HepG2 (cell line): ENCODE data around the gene RPUSD4. TPM values are rescaled to one million over a fixed set of nuclear protein-coding genes. Genes with fewer than 3 reads are reported as not detected.

Source experiments
- CEBPG ChIP-seq: IDR thresholded peaks from 2 replicates; pipeline ENCODE4 v1.6.1; 2016
- EEA1 ChIP-seq: sonication (generic); formaldehyde crosslinking; IDR thresholded peaks from 2 replicates; pipeline ENCODE4 v1.5.1; 2020; ENCODE audit warnings: mild to moderate bottlenecking, missing genetic modification reagents, borderline replicate concordance
- GATAD2A ChIP-seq: IDR thresholded peaks from 2 replicates; pipeline ENCODE4 v1.6.1; 2016
- HNRNPL ChIP-seq: fragments of 200-400 bp; formaldehyde crosslinking; IDR thresholded peaks from 2 replicates; pipeline ENCODE4 v1.6.1; 2017; ENCODE audit warnings: mild to moderate bottlenecking, low read depth, low read length
- MTF1 ChIP-seq: sonication (generic); formaldehyde crosslinking; IDR thresholded peaks from 2 replicates; pipeline ENCODE4 v1.5.0; 2020; ENCODE audit warnings: missing genetic modification reagents
- NRL ChIP-seq: sonication (generic); formaldehyde crosslinking; IDR thresholded peaks from 2 replicates; pipeline ENCODE4 v1.5.0; 2020; ENCODE audit warnings: missing genetic modification reagents, mild to moderate bottlenecking, moderate library complexity, borderline replicate concordance
- RARG ChIP-seq: sonication (generic); formaldehyde crosslinking; IDR thresholded peaks from 2 replicates; pipeline ENCODE4 v1.4.0; 2020; ENCODE audit warnings: low read depth, mild to moderate bottlenecking, missing genetic modification reagents
- REPIN1 ChIP-seq: sonication (generic); formaldehyde crosslinking; IDR thresholded peaks from 2 replicates; pipeline ENCODE4 v1.8.0; 2022; ENCODE audit warnings: missing genetic modification reagents, low read depth, mild to moderate bottlenecking, borderline replicate concordance
- SMC3 ChIP-seq: IDR thresholded peaks from 2 replicates; pipeline ENCODE4 v1.6.1; 2011; ENCODE audit warnings: low read length, improper control_type of control experiment
- SNRNP70 ChIP-seq: fragments of 200-400 bp; formaldehyde crosslinking; IDR thresholded peaks from 2 replicates; pipeline ENCODE4 v1.6.1; 2017; ENCODE audit warnings: mild to moderate bottlenecking, low read depth, low read length, moderate library complexity
- THYN1 ChIP-seq: sonication (generic); formaldehyde crosslinking; IDR thresholded peaks from 2 replicates; pipeline ENCODE4 v1.8.1; 2023; ENCODE audit warnings: low read depth, mild to moderate bottlenecking, moderate library complexity, missing genetic modification reagents, borderline replicate concordance
- TSC22D2 ChIP-seq: sonication (generic); formaldehyde crosslinking; IDR thresholded peaks from 2 replicates; pipeline ENCODE4 v1.5.1; 2020; ENCODE audit warnings: missing genetic modification reagents, mild to moderate bottlenecking, borderline replicate concordance
- ZBTB21 ChIP-seq: sonication (generic); formaldehyde crosslinking; IDR thresholded peaks from 2 replicates; pipeline ENCODE4 v1.4.0; 2020; ENCODE audit warnings: missing genetic modification reagents
- ZMYM2 ChIP-seq: sonication (generic); formaldehyde crosslinking; IDR thresholded peaks from 2 replicates; pipeline ENCODE4 v1.8.0; 2022; ENCODE audit warnings: mild to moderate bottlenecking, missing genetic modification reagents
- ZNF205 ChIP-seq: IDR thresholded peaks from 2 replicates; pipeline ENCODE4 v1.6.1; 2018; ENCODE audit warnings: missing biosample characterization, missing genetic modification reagents
- ZNF644 ChIP-seq: IDR thresholded peaks from 2 replicates; pipeline ENCODE4 v1.6.1; 2016; ENCODE audit warnings: low read depth
- ZNF75D ChIP-seq: sonication (generic); formaldehyde crosslinking; IDR thresholded peaks from 2 replicates; pipeline ENCODE4 v1.8.1; 2023; ENCODE audit warnings: missing genetic modification reagents, mild to moderate bottlenecking, borderline replicate concordance
- polyA plus RNA-seq, 8 experiments: library from polyadenylated mRNA; depleted of rRNA in 3 of 8; stranded (reverse) in 7 of 8; unstranded in 1 of 8; fragments of >200 nt; fragmentation: Illumina TruSeq in 4 of 8; extraction: Trizol in 4 of 8; gene quantifications; 2 replicates each; pipeline versions ENCODE4 v1.2.1 to v1.2.3, GENCODE V29; 2011 to 2016; ENCODE audit warnings: low read depth in 4 of 8, missing spikeins in 1 of 8, mixed read lengths in 1 of 8; ENCODE audit not compliant: insufficient read depth in 1 of 8
- total RNA-seq, 5 experiments: library from RNA; depleted of rRNA; stranded (reverse); fragments of >200 nt; fragmentation: Illumina TruSeq; extraction: Trizol; gene quantifications; 2 replicates each; pipeline ENCODE4 v1.2.3, GENCODE V29; 2016; ENCODE audit warnings: low read depth in 1 of 5
- TF ChIP-seq, protein P1 (sequence below): sonication (generic); formaldehyde crosslinking; IDR thresholded peaks from 2 replicates; pipeline ENCODE4 v1.4.0; 2020; ENCODE audit warnings: missing genetic modification reagents
- TF ChIP-seq, protein P2 (sequence below): sonication (generic); formaldehyde crosslinking; IDR thresholded peaks from 2 replicates; pipeline ENCODE4 v1.4.0; 2020; ENCODE audit warnings: mild to moderate bottlenecking, missing genetic modification reagents
- TF ChIP-seq, protein P3 (sequence below): sonication (generic); formaldehyde crosslinking; IDR thresholded peaks from 2 replicates; pipeline ENCODE4 v1.9.0; 2022; ENCODE audit warnings: low read depth, missing genetic modification reagents
- TF ChIP-seq, protein P4 (sequence below): IDR thresholded peaks from 2 replicates; pipeline ENCODE4 v1.4.0; 2020; ENCODE audit warnings: mild to moderate bottlenecking, missing genetic modification reagents
- TF ChIP-seq, protein P5 (sequence below): sonication (generic); formaldehyde crosslinking; IDR thresholded peaks from 2 replicates; pipeline ENCODE4 v1.8.0; 2022; ENCODE audit warnings: low read depth, missing genetic modification reagents

Gene RPUSD4
- total and polyA plus RNA-seq, 2 of the 13 experiments (the other 11 are each of a cell fraction or from before 2014, with no cell fraction given): 45.0 to 52.9 TPM

DNA sequence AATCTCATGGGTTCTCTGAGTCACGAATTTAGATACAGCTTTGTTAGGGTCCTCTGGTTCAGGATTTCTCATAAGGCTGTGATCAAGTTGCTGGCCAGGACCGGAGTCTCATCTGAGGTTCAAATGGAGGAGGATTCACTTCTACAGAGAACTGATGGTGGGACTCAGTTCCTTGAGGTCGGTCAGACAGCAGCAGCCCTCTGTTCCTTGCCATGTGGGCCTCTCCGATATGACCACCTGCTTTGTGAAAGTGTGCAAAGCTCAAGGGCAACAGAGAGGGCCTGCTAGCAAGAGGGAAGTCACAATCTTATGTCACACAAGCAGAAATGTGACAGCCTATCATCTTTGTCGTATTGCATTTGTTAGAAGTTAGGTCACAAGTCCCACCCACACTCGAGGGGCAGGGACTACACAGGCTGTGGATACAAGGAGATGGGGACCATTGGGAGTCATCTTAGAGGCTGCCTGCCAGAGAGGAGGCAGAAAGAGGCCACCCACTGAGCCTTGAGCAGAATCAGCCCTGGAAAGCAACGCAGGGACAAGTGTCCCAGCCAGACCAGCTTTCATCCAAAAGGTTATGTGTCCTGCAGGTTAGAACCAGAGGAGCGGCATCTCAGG, 34.5 kb downstream of the RPUSD4 start (continued):
- TF ChIP-seq SMC3 (no peak), CEBPG (no peak), ZBTB21 (CRISPR knock-in tag) (peak; percentile 58; the same call in 1 of the 2 replicates), SNRNP70 (no peak), GATAD2A (CRISPR knock-in tag) (0 out of 2 replicates have a peak, but pooled peaks have one; percentile 11), HNRNPL (no peak), ZMYM2 (CRISPR knock-in tag) (no peak), NRL (CRISPR knock-in tag) (0 out of 2 replicates have a peak, but pooled peaks have one; percentile 24), ZNF75D (no peak), RARG (CRISPR knock-in tag) (no peak), ZNF205 (no peak), TSC22D2 (CRISPR knock-in tag) (no peak), ZNF644 (CRISPR knock-in tag) (no peak), REPIN1 (CRISPR knock-in tag) (no peak), MTF1 (CRISPR knock-in tag) (no peak), EEA1 (CRISPR knock-in tag) (no peak), THYN1 (CRISPR knock-in tag) (no peak)
- TF ChIP-seq, protein P1, sequence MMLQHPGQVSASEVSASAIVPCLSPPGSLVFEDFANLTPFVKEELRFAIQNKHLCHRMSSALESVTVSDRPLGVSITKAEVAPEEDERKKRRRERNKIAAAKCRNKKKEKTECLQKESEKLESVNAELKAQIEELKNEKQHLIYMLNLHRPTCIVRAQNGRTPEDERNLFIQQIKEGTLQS: no peak
- TF ChIP-seq, protein P2, sequence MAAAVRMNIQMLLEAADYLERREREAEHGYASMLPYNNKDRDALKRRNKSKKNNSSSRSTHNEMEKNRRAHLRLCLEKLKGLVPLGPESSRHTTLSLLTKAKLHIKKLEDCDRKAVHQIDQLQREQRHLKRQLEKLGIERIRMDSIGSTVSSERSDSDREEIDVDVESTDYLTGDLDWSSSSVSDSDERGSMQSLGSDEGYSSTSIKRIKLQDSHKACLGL (CRISPR knock-in tag): no peak
- TF ChIP-seq, protein P3, sequence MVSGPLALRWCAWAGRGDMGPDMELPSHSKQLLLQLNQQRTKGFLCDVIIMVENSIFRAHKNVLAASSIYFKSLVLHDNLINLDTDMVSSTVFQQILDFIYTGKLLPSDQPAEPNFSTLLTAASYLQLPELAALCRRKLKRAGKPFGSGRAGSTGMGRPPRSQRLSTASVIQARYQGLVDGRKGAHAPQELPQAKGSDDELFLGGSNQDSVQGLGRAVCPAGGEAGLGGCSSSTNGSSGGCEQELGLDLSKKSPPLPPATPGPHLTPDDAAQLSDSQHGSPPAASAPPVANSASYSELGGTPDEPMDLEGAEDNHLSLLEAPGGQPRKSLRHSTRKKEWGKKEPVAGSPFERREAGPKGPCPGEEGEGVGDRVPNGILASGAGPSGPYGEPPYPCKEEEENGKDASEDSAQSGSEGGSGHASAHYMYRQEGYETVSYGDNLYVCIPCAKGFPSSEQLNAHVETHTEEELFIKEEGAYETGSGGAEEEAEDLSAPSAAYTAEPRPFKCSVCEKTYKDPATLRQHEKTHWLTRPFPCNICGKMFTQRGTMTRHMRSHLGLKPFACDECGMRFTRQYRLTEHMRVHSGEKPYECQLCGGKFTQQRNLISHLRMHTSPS (CRISPR knock-in tag): no peak
- TF ChIP-seq, protein P4, sequence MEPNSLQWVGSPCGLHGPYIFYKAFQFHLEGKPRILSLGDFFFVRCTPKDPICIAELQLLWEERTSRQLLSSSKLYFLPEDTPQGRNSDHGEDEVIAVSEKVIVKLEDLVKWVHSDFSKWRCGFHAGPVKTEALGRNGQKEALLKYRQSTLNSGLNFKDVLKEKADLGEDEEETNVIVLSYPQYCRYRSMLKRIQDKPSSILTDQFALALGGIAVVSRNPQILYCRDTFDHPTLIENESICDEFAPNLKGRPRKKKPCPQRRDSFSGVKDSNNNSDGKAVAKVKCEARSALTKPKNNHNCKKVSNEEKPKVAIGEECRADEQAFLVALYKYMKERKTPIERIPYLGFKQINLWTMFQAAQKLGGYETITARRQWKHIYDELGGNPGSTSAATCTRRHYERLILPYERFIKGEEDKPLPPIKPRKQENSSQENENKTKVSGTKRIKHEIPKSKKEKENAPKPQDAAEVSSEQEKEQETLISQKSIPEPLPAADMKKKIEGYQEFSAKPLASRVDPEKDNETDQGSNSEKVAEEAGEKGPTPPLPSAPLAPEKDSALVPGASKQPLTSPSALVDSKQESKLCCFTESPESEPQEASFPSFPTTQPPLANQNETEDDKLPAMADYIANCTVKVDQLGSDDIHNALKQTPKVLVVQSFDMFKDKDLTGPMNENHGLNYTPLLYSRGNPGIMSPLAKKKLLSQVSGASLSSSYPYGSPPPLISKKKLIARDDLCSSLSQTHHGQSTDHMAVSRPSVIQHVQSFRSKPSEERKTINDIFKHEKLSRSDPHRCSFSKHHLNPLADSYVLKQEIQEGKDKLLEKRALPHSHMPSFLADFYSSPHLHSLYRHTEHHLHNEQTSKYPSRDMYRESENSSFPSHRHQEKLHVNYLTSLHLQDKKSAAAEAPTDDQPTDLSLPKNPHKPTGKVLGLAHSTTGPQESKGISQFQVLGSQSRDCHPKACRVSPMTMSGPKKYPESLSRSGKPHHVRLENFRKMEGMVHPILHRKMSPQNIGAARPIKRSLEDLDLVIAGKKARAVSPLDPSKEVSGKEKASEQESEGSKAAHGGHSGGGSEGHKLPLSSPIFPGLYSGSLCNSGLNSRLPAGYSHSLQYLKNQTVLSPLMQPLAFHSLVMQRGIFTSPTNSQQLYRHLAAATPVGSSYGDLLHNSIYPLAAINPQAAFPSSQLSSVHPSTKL (CRISPR knock-in tag): peak; percentile 17; the same call in 1 of the 2 replicates
- TF ChIP-seq, protein P5, sequence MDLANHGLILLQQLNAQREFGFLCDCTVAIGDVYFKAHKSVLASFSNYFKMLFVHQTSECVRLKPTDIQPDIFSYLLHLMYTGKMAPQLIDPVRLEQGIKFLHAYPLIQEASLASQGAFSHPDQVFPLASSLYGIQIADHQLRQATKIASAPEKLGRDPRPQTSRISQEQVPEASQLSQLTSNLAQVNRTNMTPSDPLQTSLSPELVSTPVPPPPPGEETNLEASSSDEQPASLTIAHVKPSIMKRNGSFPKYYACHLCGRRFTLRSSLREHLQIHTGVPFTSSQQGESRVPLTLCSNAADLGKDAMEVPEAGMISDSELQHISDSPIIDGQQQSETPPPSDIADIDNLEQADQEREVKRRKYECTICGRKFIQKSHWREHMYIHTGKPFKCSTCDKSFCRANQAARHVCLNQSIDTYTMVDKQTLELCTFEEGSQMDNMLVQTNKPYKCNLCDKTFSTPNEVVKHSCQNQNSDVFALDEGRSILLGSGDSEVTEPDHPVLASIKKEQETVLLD (CRISPR knock-in tag): no peak
